Esophagus muscularis mucosa (tissue), 4 donors: ENCODE measurements around the gene DDX39A.

Source experiments
- CTCF ChIP-seq, 3 experiments: fragments of 200-600 bp in 2 of 3; fragments of 450-650 bp in 1 of 3; sonication (generic) in 2 of 3; IDR thresholded peaks; one replicate each; pipeline ENCODE4 v1.5.1; 2017 to 2019; ENCODE audit warnings: antibody characterized with exemption in 3 of 3, mild to moderate bottlenecking in 2 of 3, moderate library complexity in 1 of 3
- EP300 ChIP-seq: sonication (generic); formaldehyde crosslinking; IDR thresholded peaks from one replicate; pipeline ENCODE4 v1.6.1; 2017; ENCODE audit warnings: antibody characterized with exemption
- POLR2AphosphoS5 ChIP-seq, 2 donors: sonication (generic); formaldehyde crosslinking; IDR thresholded peaks; one replicate each; pipeline ENCODE4 v1.6.1; 2017; ENCODE audit warnings: antibody characterized with exemption in 2 of 2

GRCh38 chr19:14367016-14367415 is 52.1 kb downstream of the DDX39A start:
- TF ChIP-seq CTCF (IDR thresholded peaks at IDR 0.05) (no peak), EP300 (no peak), POLR2AphosphoS5 (IDR thresholded peaks at IDR 0.05) (no peak)
